ENCODE measurements around the gene MTSS2.
A peak's percentile ranks its signal among the peaks of the same experiment; 100 is the strongest.

Gene MTSS2

DNA sequence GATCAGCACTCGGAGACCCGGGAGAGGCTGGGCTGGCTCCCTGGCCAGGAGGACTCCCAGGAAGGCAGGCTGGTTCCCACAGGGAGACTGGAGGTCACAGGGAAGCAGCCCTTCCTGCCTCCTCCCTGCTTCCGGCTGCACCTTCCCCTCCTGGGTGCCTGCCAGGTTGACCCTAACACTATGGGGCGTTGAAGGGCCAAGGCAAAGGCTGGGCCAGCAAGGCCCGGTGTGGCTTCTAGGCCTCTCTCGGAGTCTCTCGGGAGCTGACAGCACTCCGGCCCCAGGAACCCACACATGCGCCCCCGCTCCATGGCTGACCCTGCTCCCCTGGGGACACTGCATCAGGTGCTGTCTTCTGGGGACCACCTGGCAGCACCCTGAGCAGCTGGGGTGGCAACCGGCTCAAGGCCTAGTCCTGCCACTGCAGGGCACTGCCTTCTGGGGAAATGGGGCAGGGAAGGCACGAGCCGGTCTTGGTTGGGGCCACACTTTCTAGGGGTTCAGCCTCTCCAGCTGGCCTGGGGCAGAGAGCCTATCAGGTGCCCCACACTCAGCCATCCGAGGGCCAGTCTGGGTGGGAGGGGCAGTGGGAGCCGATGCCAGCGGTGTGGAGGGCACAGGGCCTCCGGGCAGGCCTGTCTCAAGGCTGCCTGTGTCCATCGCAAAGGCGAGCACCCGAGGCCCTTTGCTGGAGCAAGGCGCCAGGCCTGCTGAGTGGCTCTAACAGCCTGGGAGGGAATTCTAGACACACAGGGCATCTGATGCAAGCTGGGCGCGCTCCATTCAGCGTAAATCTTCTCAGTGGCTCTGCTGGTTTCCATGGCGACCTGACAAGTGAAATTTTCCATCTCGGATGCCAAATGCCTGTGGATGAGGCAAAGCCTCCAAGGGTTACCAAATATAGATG, 5.6 kb upstream of the MTSS2 start:
- H3K27ac ChIP-seq (ENCODE audit: low read length), result no peak overlapping the region
- no CpG with 5 or more reads among the region's 26 CpGs for WGBS (ENCODE audit: insufficient coverage, insufficient read length)
- DNase-seq (ENCODE audit: low read depth, low spot score), result no peak
- H3K36me3 ChIP-seq (ENCODE audit: control insufficient read depth, insufficient read depth, low read length), result no peaks in the 10 kb centered on the region
- H3K9me3 ChIP-seq (ENCODE audit: control insufficient read depth, insufficient read depth, low read length), result no peaks in the 10 kb centered on the region
- no peak overlapping the region for H3K4me3 ChIP-seq (ENCODE audit: low read length)
- peaks cover 26% of the 10 kb centered on the region for H3K4me1 ChIP-seq (ENCODE audit: control insufficient read depth, insufficient read depth, low read length)
- no peaks in the 10 kb centered on the region for H3K27me3 ChIP-seq (ENCODE audit: control insufficient read depth, insufficient read depth, low read length)

DNA sequence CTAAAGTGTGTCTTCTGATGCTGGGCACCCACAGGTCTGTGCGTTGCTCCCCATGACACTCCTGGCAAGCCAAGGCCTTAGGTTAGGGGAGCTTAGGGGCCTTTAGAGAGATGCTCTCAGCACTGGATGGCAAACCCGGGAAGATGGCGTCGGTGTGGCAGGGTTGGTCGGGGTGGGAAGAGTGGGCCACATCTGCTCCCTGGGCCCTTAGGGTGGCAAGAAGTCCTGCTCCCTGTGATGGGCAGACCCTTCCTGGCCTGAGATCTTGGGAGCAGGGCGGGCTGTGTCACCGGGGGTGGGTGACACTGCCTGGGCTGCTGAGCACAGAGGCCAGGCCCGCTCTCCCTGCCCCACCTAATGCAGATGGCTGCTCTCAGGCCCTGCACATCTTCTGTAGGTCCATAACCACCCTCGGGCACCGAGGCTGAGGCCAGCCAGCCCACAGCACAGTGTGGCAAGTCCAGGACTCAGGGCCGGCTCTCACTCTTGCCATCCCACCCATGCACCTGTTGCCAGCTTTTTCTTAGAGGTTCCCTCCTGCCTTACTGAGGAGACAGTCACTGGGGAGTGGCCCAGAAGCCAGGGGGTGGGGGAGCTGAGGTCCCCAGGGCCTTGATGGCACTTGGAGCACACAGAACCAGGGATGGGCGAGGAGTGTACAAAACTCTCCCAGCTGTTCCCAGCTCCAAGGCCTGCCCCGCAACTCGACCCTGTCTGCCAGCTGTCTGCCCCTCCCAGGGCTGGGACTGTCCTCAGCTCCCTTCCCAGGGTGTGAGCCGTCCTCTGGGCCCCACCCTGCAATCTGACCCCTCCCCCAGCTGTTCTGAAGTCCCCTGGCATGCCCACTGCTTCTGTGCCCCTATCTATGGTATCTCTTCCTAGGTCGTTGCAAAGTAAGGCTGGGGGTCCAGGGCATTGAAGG, 4.4 kb upstream of the MTSS2 start:
- Histone ChIP-seq H3K36me3 (ENCODE audit: control insufficient read depth, insufficient read depth, low read length) (no peaks in the 10 kb centered on the region), H3K9me3 (ENCODE audit: control insufficient read depth, insufficient read depth, low read length) (no peaks in the 10 kb centered on the region), H3K27ac (ENCODE audit: low read length) (no peak overlapping the region), H3K4me1 (ENCODE audit: control insufficient read depth, insufficient read depth, low read length) (peaks cover 20% of the 10 kb centered on the region), H3K4me3 (ENCODE audit: low read length) (no peak overlapping the region), H3K27me3 (ENCODE audit: control insufficient read depth, insufficient read depth, low read length) (no peaks in the 10 kb centered on the region)
- no peak for DNase-seq (ENCODE audit: low read depth, low spot score)
- WGBS (ENCODE audit: insufficient coverage, insufficient read length), result no CpG with 5 or more reads among the region's 16 CpGs

DNA sequence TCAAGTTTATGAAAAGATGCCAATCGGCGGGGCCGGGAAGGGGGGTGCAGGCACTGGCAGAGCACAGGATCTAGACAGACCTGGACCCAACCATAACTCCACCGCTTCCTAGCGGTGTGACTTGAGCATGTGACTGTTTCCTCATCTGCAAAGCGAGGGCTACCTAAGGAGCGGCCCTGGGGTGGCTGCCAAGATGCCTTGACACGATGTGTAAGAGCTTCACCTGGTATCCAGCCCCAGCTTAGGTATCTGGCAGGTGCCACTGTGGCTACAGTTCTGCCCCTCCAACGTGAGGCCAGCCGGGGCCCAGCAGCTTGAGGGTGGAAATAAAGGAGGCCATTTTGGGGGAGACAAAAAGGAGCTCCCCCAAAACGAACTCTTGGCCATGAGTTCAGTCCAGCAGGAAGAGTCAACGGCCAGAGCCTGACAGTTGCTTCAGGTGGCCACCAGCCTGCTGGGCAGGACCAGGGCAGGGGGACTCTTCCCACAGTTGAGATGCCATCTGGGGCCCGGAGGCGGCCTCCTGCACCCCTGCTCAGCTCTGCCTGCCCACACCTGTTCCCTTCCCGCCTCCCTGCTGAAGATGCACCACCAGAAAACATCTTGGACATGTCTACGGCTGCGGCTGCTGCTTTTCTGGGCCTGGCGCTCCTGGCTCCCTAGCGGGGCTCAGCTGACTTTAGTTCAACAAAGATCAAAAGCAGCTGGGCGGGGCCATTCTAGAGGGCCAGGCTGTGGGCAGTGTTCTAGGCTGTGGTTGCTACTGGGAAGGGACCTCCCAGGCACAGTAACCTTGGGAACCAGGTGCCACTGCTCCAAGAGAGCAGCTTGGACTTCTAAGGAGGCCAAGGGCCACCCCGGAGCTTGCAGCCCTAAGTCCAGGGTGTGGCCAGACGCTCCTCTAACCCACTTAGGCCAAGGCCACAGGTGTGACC, 3.4 kb upstream of the MTSS2 start:
- Histone ChIP-seq H3K9me3 (ENCODE audit: control insufficient read depth, insufficient read depth, low read length) (no peaks in the 10 kb centered on the region), H3K27ac (ENCODE audit: low read length) (no peak overlapping the region), H3K4me3 (ENCODE audit: low read length) (no peak overlapping the region), H3K36me3 (ENCODE audit: control insufficient read depth, insufficient read depth, low read length) (no peaks in the 10 kb centered on the region), H3K4me1 (ENCODE audit: control insufficient read depth, insufficient read depth, low read length) (peaks cover 16% of the 10 kb centered on the region), H3K27me3 (ENCODE audit: control insufficient read depth, insufficient read depth, low read length) (no peaks in the 10 kb centered on the region)
- no peak for DNase-seq (ENCODE audit: low read depth, low spot score)
- WGBS (ENCODE audit: insufficient coverage, insufficient read length), result no CpG with 5 or more reads among the region's 22 CpGs

DNA sequence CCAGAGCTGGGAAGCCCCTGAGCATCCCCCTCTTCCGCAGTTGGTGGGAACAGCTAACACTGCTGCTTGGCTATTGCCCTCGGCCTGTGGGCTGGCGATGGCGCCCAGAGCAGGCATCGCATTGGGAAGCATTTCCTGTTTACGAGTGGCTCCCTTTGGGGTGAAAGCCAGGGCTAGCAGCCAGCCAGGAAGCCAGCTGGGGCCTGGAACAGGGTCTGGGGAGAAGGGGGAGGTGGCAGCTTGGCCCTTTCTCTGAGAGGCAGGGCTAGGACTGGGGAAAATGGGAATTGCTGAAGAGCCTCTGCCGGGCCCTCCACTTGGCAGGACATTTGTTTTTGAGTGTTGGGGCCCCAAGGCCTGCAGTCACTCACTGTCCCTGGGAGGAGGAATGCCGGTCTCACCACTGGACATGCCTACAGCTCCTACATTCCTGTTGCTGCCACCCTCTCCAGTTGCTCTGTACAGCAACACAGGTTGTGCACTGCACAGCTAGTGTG, 2.4 kb upstream of the MTSS2 start:
- WGBS (ENCODE audit: insufficient coverage, insufficient read length), result no CpG with 5 or more reads among the region's 8 CpGs
- Histone ChIP-seq H3K4me1 (ENCODE audit: control insufficient read depth, insufficient read depth, low read length) (peaks cover 8% of the 10 kb centered on the region), H3K27me3 (ENCODE audit: control insufficient read depth, insufficient read depth, low read length) (no peaks in the 10 kb centered on the region), H3K36me3 (ENCODE audit: control insufficient read depth, insufficient read depth, low read length) (no peaks in the 10 kb centered on the region), H3K4me3 (ENCODE audit: low read length) (no peak overlapping the region), H3K9me3 (ENCODE audit: control insufficient read depth, insufficient read depth, low read length) (no peaks in the 10 kb centered on the region), H3K27ac (ENCODE audit: low read length) (no peak overlapping the region)
- DNase-seq (ENCODE audit: low read depth, low spot score), result no peak

DNA sequence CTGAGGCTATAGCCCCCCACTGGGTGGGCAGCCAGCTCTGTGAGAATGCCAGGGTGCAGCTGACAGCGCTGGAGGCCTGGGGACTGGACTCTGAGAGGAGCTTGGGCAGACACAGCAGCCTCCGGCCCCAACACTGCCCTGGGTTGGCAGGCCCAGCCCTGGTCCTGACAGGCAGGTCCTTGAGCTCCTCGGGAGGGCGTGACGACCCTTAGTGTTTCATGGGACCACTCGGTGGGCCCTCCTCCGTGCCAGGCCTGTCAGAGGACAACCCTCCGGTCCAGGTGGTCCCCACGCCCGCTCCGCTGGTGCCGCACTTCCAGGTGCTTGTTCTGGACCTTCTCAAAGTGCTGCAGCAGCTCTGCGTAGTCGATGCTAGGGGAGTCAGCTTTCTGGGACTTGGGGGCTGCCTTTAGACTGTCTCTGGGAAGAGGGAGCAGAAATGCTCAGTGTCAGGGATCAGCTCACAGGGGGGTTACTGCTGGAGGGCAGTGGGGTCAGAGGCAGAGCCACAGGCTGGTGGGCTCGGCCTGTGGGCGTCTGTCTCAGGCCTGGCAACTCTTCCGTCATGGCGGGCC, 1.9 kb upstream of the MTSS2 start:
- Histone ChIP-seq H3K27ac (ENCODE audit: low read length) (no peak overlapping the region), H3K4me1 (ENCODE audit: control insufficient read depth, insufficient read depth, low read length) (peaks cover 7% of the 10 kb centered on the region), H3K4me3 (ENCODE audit: low read length) (no peak overlapping the region), H3K36me3 (ENCODE audit: control insufficient read depth, insufficient read depth, low read length) (no peaks in the 10 kb centered on the region), H3K27me3 (ENCODE audit: control insufficient read depth, insufficient read depth, low read length) (no peaks in the 10 kb centered on the region), H3K9me3 (ENCODE audit: control insufficient read depth, insufficient read depth, low read length) (no peaks in the 10 kb centered on the region)
- DNase-seq (ENCODE audit: low read depth, low spot score), result no peak
- WGBS (ENCODE audit: insufficient coverage, insufficient read length), result no CpG with 5 or more reads among the region's 18 CpGs

DNA sequence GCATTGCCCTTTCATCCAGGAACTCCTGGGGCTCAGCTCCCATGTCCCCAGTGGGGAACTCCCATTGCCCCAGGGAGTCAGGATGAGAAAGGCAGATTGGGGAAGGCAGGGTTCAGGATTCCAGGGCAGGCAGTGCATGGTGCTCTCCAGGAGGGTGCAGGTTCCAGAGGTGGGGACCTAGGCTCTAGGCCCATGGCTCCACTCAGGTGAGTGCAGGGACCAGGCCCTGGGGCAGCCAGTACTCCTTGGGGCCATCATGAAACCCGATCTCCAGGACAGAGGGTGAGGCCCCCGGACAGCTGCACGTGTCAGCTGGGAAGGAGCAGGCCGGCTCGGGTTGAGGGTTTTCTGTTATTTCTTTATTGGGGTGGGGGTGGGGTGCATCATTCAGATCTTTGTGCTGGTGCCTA, 1.3 kb upstream of the MTSS2 start:
- Histone ChIP-seq H3K36me3 (ENCODE audit: control insufficient read depth, insufficient read depth, low read length) (no peaks in the 10 kb centered on the region), H3K4me1 (ENCODE audit: control insufficient read depth, insufficient read depth, low read length) (peaks cover 7% of the 10 kb centered on the region), H3K27me3 (ENCODE audit: control insufficient read depth, insufficient read depth, low read length) (no peaks in the 10 kb centered on the region), H3K9me3 (ENCODE audit: control insufficient read depth, insufficient read depth, low read length) (no peaks in the 10 kb centered on the region), H3K4me3 (ENCODE audit: low read length) (no peak overlapping the region), H3K27ac (ENCODE audit: low read length) (no peak overlapping the region)
- DNase-seq (ENCODE audit: low read depth, low spot score), result no peak
- no CpG with 5 or more reads among the region's 5 CpGs for WGBS (ENCODE audit: insufficient coverage, insufficient read length)

DNA sequence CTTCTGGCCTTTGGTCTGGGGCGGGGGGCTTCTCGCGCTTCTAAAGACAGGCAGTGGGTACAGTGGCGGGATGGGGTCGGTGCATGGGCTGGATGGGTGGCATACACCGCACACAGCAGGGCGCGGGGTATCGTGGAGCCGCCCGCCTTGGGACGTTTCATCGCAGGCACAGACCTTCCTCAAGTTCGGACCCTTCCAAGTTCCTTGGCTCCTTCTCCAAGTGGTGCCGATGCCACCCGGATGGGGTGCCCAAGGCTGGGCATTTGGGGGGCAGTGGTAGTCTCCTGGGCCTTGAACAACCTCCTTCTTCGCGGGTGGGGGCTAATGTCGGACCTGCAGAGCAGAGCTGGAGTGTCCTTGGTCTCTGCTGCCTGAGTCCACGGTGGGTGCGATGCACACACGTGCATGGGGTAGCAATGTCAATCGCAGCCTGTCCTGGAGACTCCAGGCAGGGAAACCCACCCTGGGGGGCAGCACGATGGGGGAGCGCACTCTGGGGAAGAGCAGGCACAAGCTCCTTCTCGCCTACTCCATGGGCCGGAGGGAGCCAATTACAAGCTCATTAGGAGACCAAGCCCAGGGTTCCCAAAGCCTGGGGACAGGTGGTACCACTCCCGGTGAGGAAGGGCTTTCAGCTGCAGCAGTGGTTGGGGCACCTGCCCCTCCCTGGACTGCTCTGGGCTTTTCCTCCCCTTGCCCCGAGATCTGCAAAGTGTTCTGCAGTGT, 686 bp upstream of the MTSS2 start:
- no peak for DNase-seq (ENCODE audit: low read depth, low spot score)
- Histone ChIP-seq H3K4me1 (ENCODE audit: control insufficient read depth, insufficient read depth, low read length) (peaks cover 7% of the 10 kb centered on the region), H3K27me3 (ENCODE audit: control insufficient read depth, insufficient read depth, low read length) (no peaks in the 10 kb centered on the region), H3K4me3 (ENCODE audit: low read length) (peak overlapping the region; percentile 47; the same call in 1 of the 2 replicates), H3K36me3 (ENCODE audit: control insufficient read depth, insufficient read depth, low read length) (no peaks in the 10 kb centered on the region), H3K27ac (ENCODE audit: low read length) (no peak overlapping the region), H3K9me3 (ENCODE audit: control insufficient read depth, insufficient read depth, low read length) (no peaks in the 10 kb centered on the region)
- no CpG with 5 or more reads among the region's 29 CpGs for WGBS (ENCODE audit: insufficient coverage, insufficient read length)

DNA sequence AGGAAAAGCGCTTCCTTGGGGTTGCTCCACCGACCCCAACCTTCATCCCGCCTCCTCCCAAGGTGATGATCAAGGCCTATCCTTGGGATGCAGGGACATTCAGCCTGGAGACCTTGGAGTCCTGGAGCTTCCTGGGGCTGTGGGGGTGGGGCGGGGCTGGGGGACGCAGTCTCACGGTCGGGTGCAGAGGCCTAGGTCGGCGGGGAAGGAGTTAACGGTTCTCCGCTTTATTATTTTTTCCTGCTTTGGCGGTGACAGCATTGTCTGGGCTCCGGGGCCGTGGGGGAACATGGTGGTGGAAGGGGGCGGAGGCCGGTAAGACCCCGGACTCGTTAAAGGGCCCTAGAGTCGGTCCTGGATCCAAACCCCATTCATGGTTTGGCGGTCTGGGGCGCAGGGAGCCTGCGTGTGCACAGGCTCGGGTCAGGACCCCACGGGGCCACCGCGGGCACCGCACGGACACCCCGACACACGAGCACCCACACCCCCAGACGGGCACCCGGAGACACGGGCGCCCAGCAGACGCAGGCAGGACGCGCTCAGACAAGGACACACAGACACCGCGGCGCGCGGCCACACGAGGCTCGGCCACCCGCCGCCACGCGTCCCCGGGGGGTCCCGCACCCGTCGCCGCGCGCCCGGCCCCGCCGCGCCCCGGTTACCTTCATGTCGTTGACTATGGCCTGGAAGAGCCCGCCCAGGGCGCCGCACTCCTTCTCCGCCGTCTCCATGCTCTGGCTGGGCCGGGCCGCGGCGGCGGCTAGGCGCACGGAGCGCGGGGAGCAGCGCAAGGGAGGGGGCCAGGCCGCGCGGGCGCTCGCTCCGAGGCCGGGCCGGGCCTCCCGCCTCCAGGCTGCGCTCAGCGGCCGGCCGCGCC, 554 bp downstream of the MTSS2 start:
- H3K4me1 ChIP-seq (ENCODE audit: control insufficient read depth, insufficient read depth, low read length), result peaks cover 7% of the 10 kb centered on the region
- peak overlapping the region; percentile 47 for H3K4me3 ChIP-seq (ENCODE audit: low read length)
- H3K27me3 ChIP-seq (ENCODE audit: control insufficient read depth, insufficient read depth, low read length), result no peaks in the 10 kb centered on the region
- H3K27ac ChIP-seq (ENCODE audit: low read length), result no peak overlapping the region
- H3K36me3 ChIP-seq (ENCODE audit: control insufficient read depth, insufficient read depth, low read length), result no peaks in the 10 kb centered on the region
- no peaks in the 10 kb centered on the region for H3K9me3 ChIP-seq (ENCODE audit: control insufficient read depth, insufficient read depth, low read length)
- WGBS (ENCODE audit: insufficient coverage, insufficient read length), result no CpG with 5 or more reads among the region's 90 CpGs
- no peak for DNase-seq (ENCODE audit: low read depth, low spot score)
